HG02885 (cell line): ENCODE results near the gene R3HDML.

Experiments
- ATAC-seq: cut with Tn5 transposase; IDR thresholded peaks from one replicate; pipeline ENCODE4 v1.9.1; 2021; ENCODE audit warnings: mild to moderate bottlenecking; ENCODE audit not compliant: unreplicated experiment, poor library complexity

The R3HDML gene

DNA sequence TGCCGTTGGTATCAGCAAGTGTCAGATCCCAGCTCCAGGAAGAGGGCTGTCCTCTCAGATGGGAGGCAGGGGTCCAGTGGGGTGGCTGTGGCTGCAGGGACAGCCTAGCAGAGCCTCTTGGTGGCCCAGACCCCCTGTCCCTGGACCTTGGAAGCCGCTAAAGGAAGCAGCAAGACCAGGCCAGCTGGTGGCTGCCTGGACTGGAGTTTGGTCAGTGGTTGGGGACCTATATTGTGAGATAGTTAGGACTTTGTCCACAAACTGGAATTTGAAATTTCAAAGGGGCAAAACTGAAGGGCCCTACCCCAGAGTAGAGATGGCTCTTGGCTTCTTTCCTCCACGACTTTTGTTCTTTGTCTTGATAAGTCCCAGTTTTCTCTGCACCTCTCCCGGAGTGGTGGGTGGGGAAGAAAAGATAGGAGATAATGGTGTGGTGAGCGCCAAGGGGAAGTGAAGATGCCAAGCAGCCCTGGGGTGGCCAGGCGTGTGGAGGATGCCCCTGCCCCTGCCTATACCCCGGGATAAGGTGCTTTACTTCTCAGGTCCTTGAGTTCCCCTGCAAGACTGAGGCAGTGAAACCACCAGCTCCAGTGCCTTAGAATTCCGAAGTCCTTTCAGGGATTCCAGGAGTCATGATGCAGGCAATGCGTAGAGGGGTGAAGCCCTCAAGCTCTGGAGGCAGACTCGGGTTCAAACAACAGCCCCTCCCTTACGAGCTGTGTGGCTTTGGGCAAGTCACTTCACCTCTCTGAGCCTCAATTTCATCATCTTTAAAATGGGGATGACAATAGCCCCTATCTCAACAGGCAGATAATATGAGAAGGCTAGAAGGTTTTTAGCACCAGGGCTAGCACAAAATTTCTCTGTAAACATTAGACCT lies 58.9 kb downstream of the R3HDML start:
- ATAC-seq, result no peak

DNA sequence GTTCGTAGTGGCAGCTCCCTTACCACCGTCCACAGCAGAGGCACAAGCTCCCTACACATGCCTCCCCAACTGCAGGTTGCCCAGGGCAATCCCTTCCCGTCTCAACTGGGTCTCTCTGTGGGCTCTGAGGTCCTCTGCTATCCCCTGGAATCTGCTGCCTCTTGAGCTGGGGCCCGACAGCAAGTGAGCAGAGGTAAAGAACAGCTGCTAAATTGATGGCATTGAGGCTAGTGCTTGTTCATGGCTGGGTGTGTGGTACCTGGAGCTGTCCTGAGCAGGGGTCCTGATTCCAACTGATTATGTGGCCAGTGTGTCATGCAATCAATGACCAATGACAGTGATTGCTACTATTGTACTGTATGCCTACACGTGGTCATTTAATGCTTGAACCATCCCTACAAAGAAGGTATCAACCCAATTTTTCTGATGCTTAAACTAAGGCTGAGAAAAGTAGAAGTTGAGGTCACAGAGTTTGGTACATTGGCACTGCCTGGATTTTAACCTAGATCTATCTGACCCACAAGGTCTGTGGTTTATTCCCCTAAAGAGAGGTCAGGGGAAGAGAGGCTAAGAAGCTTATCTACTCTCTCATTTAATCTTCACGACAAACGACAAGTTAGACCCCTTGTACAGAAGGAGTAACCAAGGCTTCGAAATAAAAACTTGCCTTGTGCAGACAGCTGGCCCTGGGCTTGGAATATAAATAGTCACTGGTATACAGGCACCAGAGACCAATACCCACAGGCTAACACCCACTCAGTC lies 59.7 kb downstream of the R3HDML start:
- no peak for ATAC-seq

DNA sequence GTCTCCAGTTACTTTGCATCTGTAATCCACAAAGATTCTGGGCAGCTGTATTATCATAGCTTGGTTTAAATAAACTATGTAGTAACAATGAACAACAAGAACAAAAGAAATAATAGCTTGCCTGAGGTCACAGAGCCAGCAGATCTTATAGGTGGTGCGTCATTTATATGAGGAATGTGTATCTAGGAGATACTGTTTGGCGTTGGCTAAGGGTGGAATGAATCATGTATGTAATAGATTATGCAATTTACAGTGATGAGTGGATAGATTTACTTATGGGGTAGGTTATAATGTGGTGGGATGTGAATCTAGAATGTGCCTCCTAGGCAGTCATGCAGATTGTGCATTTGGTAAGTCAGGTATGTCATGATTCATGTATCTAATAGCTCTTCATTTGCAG lies 61.5 kb downstream of the R3HDML start:
- no peak for ATAC-seq

DNA sequence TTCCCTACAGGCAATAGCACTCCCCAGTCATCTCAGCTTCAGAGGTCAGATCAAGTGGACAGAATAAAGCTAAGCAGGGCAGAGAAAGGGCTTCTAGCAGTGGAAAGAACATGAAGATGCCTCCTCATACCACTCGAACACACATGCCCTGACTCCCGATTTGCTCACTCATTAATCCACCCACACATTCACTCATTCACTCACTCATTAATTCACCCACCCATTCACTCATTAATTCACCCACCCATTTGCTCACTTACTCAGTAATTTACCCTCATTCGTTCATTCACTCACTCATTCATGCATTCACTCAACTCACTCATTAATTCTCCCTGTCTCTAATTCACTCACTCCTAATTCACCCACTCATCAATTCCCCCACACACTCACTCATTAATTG lies 62.6 kb downstream of the R3HDML start:
- ATAC-seq, result no peak

DNA sequence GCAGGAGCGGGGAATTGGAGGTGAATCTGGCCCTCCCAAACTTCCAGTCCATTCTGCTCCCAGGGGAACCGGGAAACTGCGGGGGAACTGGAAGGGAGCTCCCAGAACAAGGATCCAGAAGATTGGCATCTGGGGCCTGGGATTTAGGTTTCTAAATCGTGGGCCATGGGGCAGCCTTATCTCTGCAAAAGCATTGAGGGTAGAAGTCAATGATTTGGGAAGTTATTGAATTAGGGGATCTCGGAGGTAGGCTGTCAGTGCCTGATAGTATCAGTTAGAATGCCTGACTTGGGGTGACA lies 63.8 kb downstream of the R3HDML start:
- no peak for ATAC-seq
